DND-41 (cell line): Measurements from ENCODE around the gene PEAK3.

Experiments
- EZH2 ChIP-seq: IDR thresholded peaks from 3 replicates; pipeline ENCODE4 v1.6.1; 2012; ENCODE audit warnings: borderline replicate concordance, low read depth, mild to moderate bottlenecking, moderate library complexity, low read length, inconsistent platforms; ENCODE audit not compliant: severe bottlenecking
- TF ChIP-seq, protein P1 (sequence below): IDR thresholded peaks from 2 replicates; pipeline ENCODE4 v1.5.1; 2012; ENCODE audit warnings: borderline replicate concordance, low read length, moderate library complexity, mild to moderate bottlenecking; ENCODE audit not compliant: poor library complexity, severe bottlenecking; ENCODE audit errors: extremely low read depth

DNA sequence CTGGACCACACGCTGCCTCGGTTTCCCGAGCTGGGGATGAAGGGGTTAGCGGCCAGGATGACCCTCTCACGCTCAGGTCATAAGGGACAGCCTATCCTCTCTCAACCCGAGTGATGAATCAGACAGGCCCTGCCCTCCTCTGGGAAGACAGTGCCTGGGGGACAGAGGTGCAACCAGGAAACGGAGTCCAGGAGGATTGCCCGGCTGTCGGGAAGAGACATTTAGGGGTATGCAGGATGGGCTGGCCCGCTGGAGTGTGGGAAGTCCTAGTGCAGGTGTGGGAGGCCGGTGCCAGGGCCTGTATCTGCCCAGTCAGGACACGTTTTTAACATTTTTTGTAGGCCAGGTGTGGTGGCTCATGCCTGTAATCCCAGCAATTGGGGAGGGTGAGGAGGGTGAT, 38.1 kb upstream of the PEAK3 start:
- TF ChIP-seq, protein P1, sequence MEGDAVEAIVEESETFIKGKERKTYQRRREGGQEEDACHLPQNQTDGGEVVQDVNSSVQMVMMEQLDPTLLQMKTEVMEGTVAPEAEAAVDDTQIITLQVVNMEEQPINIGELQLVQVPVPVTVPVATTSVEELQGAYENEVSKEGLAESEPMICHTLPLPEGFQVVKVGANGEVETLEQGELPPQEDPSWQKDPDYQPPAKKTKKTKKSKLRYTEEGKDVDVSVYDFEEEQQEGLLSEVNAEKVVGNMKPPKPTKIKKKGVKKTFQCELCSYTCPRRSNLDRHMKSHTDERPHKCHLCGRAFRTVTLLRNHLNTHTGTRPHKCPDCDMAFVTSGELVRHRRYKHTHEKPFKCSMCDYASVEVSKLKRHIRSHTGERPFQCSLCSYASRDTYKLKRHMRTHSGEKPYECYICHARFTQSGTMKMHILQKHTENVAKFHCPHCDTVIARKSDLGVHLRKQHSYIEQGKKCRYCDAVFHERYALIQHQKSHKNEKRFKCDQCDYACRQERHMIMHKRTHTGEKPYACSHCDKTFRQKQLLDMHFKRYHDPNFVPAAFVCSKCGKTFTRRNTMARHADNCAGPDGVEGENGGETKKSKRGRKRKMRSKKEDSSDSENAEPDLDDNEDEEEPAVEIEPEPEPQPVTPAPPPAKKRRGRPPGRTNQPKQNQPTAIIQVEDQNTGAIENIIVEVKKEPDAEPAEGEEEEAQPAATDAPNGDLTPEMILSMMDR: no peak
- TF ChIP-seq EZH2: no peak
